GM23338 (cell line): ENCODE measurements around the gene MRPS10. TPM values are rescaled to one million over a fixed set of nuclear protein-coding genes. Genes with fewer than 3 reads are reported as not detected.

Source experiments
- ATAC-seq: fragments of 200-7000 bp; cut with Tn5 transposase; 3 replicates; pipeline ENCODE4 v1.9.1; 2020
- DNase-seq: peaks from one replicate; pipeline ENCODE4 v3.0.0-alpha.2; 2015; ENCODE audit warnings: low spot score
- H2AFZ ChIP-seq: fragments of 200-600 bp; sonication (generic); 2 replicates; pipeline ENCODE4 v1.8.0; 2016; ENCODE audit warnings: antibody characterized with exemption, mild to moderate bottlenecking, moderate library complexity
- H3F3A ChIP-seq: fragments of 200-600 bp; sonication (generic); replicated peaks from 2 replicates; pipeline ENCODE4 v1.8.0; 2017; ENCODE audit warnings: antibody characterized with exemption, mixed run types, low read depth
- H3K27ac ChIP-seq: fragments of 200-600 bp; sonication (generic); 2 replicates; pipeline ENCODE4 v1.6.1; 2016; ENCODE audit warnings: low read depth
- H3K27me3 ChIP-seq: fragments of 200-600 bp; sonication (generic); 2 replicates; pipeline ENCODE4 v1.8.0; 2016; ENCODE audit warnings: mild to moderate bottlenecking, mixed run types, moderate library complexity; ENCODE audit not compliant: insufficient read depth
- H3K36me3 ChIP-seq: fragments of 200-600 bp; sonication (generic); 2 replicates; pipeline ENCODE4 v1.8.0; 2016; ENCODE audit warnings: mild to moderate bottlenecking; ENCODE audit not compliant: insufficient read depth
- H3K4me1 ChIP-seq: fragments of 200-600 bp; sonication (generic); 2 replicates; pipeline ENCODE4 v1.8.0; 2016; ENCODE audit warnings: mild to moderate bottlenecking, moderate library complexity; ENCODE audit not compliant: insufficient read depth
- H3K4me2 ChIP-seq: fragments of 200-600 bp; sonication (generic); 2 replicates; pipeline ENCODE4 v1.7.1; 2017; ENCODE audit warnings: mixed run types
- H3K4me3 ChIP-seq: fragments of 200-600 bp; sonication (generic); 2 replicates; pipeline ENCODE4 v1.6.1; 2016; ENCODE audit warnings: mixed run types
- H3K79me2 ChIP-seq: fragments of 200-600 bp; sonication (generic); replicated peaks from 2 replicates; pipeline ENCODE4 v1.8.0; 2017; ENCODE audit warnings: mild to moderate bottlenecking; ENCODE audit not compliant: insufficient read depth
- H3K9me2 ChIP-seq: fragments of 200-600 bp; sonication (generic); 2 replicates; pipeline ENCODE4 v1.8.0; 2017; ENCODE audit not compliant: insufficient read depth
- H4K20me1 ChIP-seq: fragments of 200-600 bp; sonication (generic); replicated peaks from 2 replicates; pipeline ENCODE4 v1.8.0; 2017; ENCODE audit warnings: mild to moderate bottlenecking; ENCODE audit not compliant: insufficient read depth
- H3K27ac Mint-ChIP-seq: 2 replicates; pipeline ENCODE4 v1.8.0; 2020; ENCODE audit warnings: inconsistent platforms, mild to moderate bottlenecking, moderate library complexity, mixed read lengths
- H3K27me3 Mint-ChIP-seq: 3 replicates; pipeline ENCODE4 v1.8.0; 2022; ENCODE audit warnings: low read depth, mild to moderate bottlenecking, moderate library complexity, mixed read lengths, inconsistent platforms; ENCODE audit not compliant: insufficient read depth, poor library complexity
- H3K36me3 Mint-ChIP-seq: 3 replicates; pipeline ENCODE4 v1.8.0; 2021; ENCODE audit warnings: low read depth, mild to moderate bottlenecking, inconsistent platforms, moderate library complexity, mixed read lengths
- H3K4me1 Mint-ChIP-seq: 3 replicates; pipeline ENCODE4 v1.8.0; 2020; ENCODE audit warnings: mild to moderate bottlenecking, inconsistent platforms, mixed read lengths
- H3K4me3 Mint-ChIP-seq: 3 replicates; pipeline ENCODE4 v1.8.0; 2021; ENCODE audit warnings: moderate library complexity, mild to moderate bottlenecking, inconsistent platforms, mixed read lengths
- H3K9me3 Mint-ChIP-seq: 3 replicates; pipeline ENCODE4 v1.8.0; 2020; ENCODE audit warnings: moderate library complexity, mild to moderate bottlenecking, inconsistent platforms, mixed read lengths
- CREB1 ChIP-seq: fragments of 250-450 bp; sonication (Bioruptor Pico); IDR thresholded peaks from 2 replicates; pipeline ENCODE4 v1.5.0; 2020; ENCODE audit warnings: low read depth, mild to moderate bottlenecking, moderate library complexity
- CTCF ChIP-seq, 2 experiments: fragments of 200-600 bp in 1 of 2; sonication (generic) in 1 of 2; conservative IDR thresholded peaks; 2 replicates each; pipeline versions ENCODE4 v1.5.1 to v1.6.1; 2016 to 2017; ENCODE audit warnings: antibody characterized with exemption in 2 of 2, low read depth in 2 of 2, mild to moderate bottlenecking in 2 of 2, moderate library complexity in 1 of 2
- ETS1 ChIP-seq: IDR thresholded peaks from 2 replicates; pipeline ENCODE4 v1.6.1; 2016; ENCODE audit warnings: antibody characterized with exemption
- EZH2 ChIP-seq: fragments of 200-600 bp; sonication (generic); IDR thresholded peaks from one replicate; pipeline ENCODE4 v1.8.0; 2017; ENCODE audit warnings: antibody characterized with exemption, mild to moderate bottlenecking, low read depth; ENCODE audit not compliant: unreplicated experiment
- EZH2phosphoT487 ChIP-seq: fragments of 200-600 bp; sonication (generic); IDR thresholded peaks from one replicate; pipeline ENCODE4 v1.8.1; 2018; ENCODE audit warnings: antibody characterized with exemption; ENCODE audit not compliant: unreplicated experiment
- NANOG ChIP-seq: IDR thresholded peaks from 2 replicates; pipeline ENCODE4 v1.6.1; 2016; ENCODE audit warnings: antibody characterized with exemption, borderline replicate concordance
- POLR2AphosphoS5 ChIP-seq: IDR thresholded peaks from 2 replicates; pipeline ENCODE4 v1.6.1; 2016; ENCODE audit warnings: antibody characterized with exemption, low read depth
- REST ChIP-seq: IDR thresholded peaks from one replicate; pipeline ENCODE4 v1.6.1; 2018; ENCODE audit warnings: antibody characterized with exemption; ENCODE audit not compliant: unreplicated experiment
- STAT1 ChIP-seq: IDR thresholded peaks from one replicate; pipeline ENCODE4 v1.6.1; 2016; ENCODE audit warnings: antibody characterized with exemption; ENCODE audit not compliant: unreplicated experiment
- ZNF114 ChIP-seq: fragments of 250-450 bp; sonication (Bioruptor Pico); IDR thresholded peaks from 2 replicates; pipeline ENCODE4 v1.5.0; 2020; ENCODE audit warnings: mild to moderate bottlenecking, moderate library complexity
- ZNF331 ChIP-seq: fragments of 250-450 bp; sonication (Bioruptor Pico); IDR thresholded peaks from 2 replicates; pipeline ENCODE4 v1.5.0; 2020; ENCODE audit warnings: low read depth, mild to moderate bottlenecking, moderate library complexity
- ZNF462 ChIP-seq: fragments of 250-450 bp; sonication (Bioruptor Pico); IDR thresholded peaks from 2 replicates; pipeline ENCODE4 v1.5.0; 2020; ENCODE audit warnings: mild to moderate bottlenecking, moderate library complexity
- polyA plus RNA-seq: library from polyadenylated mRNA; unstranded; fragments of >200 nt; fragmentation: Nextera tagmentation; extraction: Ambion mirVana; gene quantifications from 2 replicates; pipeline ENCODE4 v1.2.1, GENCODE V29; 2016
- total RNA-seq: library from RNA; depleted of rRNA; stranded (reverse); fragments of >200 nt; shearing (Covaris generic); gene quantifications from 2 replicates; pipeline ENCODE4 v1.2.3, GENCODE V29; 2014

Gene MRPS10
- total and polyA plus RNA-seq, 2 experiments from 2014 or later: 36.2 to 42.7 TPM

GRCh38 chr6:42266538-42266937 is 48.9 kb upstream of the MRPS10 start (continued):
- TF ChIP-seq REST: no peak

GRCh38 chr6:42264852-42265390 is 47.3 kb upstream of the MRPS10 start:
- H3K27me3 Mint-ChIP-seq: peaks cover 20% of the 10 kb centered on the region
- peaks cover 3% of the 10 kb centered on the region for H4K20me1 ChIP-seq
- H3K9me3 Mint-ChIP-seq: no peaks in the 10 kb centered on the region
- H3K79me2 ChIP-seq: no peaks in the 10 kb centered on the region
- H3K4me1 ChIP-seq: peaks cover 9% of the 10 kb centered on the region; the same call in 1 of the 2 replicates
- no peaks in the 10 kb centered on the region for H3K27me3 ChIP-seq
- H3K36me3 ChIP-seq: peaks cover 5% of the 10 kb centered on the region; the same call in 1 of the 2 replicates
- no peak overlapping the region for H3K4me2 ChIP-seq
- ATAC-seq (no peak), DNase-seq (no peak)
- no peak overlapping the region for H3K27ac Mint-ChIP-seq
- no peak overlapping the region for H3K4me3 ChIP-seq
- H3K4me1 Mint-ChIP-seq: peaks cover 21% of the 10 kb centered on the region
- no peaks in the 10 kb centered on the region for H3K9me2 ChIP-seq
- no peak overlapping the region for H3K27ac ChIP-seq
- H3F3A ChIP-seq: no peaks in the 10 kb centered on the region
- H2AFZ ChIP-seq: no peak overlapping the region
- peaks cover 34% of the 10 kb centered on the region for H3K36me3 Mint-ChIP-seq
- no peak overlapping the region for H3K4me3 Mint-ChIP-seq
- TF ChIP-seq POLR2AphosphoS5 (no peak), EZH2 (no peak), ZNF462 (CRISPR knock-in tag) (no peak), CTCF (conservative IDR thresholded peaks at IDR 0.05; ENCODE audit: low read depth in 2 of 2) (no peak), NANOG (no peak), ZNF114 (no peak), EZH2phosphoT487 (no peak), STAT1 (no peak), ZNF331 (CRISPR knock-in tag) (no peak), ETS1 (no peak), CREB1 (CRISPR knock-in tag) (no peak)
